Bronchial epithelial cell (primary cell): ENCODE measurements around the gene FAM131A. TPM values are rescaled to one million over a fixed set of nuclear protein-coding genes. Genes with fewer than 3 reads are reported as not detected.

Experiments
- DNase-seq: peaks from one replicate; pipeline ENCODE4 v3.0.0-alpha.2; 2010; ENCODE audit warnings: low read depth
- FAIRE-seq: peaks from 2 replicates; lab custom pipeline; 2011; peaks lifted over from hg19 to GRCh38; lab: Jason Lieb, UNC
- H3K27me3 ChIP-seq: 2 replicates; pipeline ENCODE4 v1.5.1; 2011; ENCODE audit warnings: low read length; ENCODE audit not compliant: control insufficient read depth, insufficient read depth
- H3K36me3 ChIP-seq: 2 replicates; pipeline ENCODE4 v1.5.1; 2011; ENCODE audit warnings: low read length; ENCODE audit not compliant: control insufficient read depth, insufficient read depth
- H3K4me3 ChIP-seq: 2 replicates; pipeline ENCODE4 v1.5.1; 2011; ENCODE audit warnings: mild to moderate bottlenecking, low read depth, low read length, control low read depth
- total RNA-seq: library from RNA; depleted of rRNA; stranded (reverse); fragments of >200 nt; gene quantifications from 2 replicates; pipeline ENCODE4 v1.2.1, GENCODE V29; 2014
- TF ChIP-seq, protein P1 (sequence below): IDR thresholded peaks from 2 replicates; pipeline ENCODE4 v1.5.1; 2011; ENCODE audit warnings: mild to moderate bottlenecking, moderate library complexity, low read length, control low read depth, inconsistent platforms; ENCODE audit not compliant: insufficient read depth, severe bottlenecking

The FAM131A gene
- total RNA-seq, 1 donor from 2014 or later: 18.2 TPM

DNA sequence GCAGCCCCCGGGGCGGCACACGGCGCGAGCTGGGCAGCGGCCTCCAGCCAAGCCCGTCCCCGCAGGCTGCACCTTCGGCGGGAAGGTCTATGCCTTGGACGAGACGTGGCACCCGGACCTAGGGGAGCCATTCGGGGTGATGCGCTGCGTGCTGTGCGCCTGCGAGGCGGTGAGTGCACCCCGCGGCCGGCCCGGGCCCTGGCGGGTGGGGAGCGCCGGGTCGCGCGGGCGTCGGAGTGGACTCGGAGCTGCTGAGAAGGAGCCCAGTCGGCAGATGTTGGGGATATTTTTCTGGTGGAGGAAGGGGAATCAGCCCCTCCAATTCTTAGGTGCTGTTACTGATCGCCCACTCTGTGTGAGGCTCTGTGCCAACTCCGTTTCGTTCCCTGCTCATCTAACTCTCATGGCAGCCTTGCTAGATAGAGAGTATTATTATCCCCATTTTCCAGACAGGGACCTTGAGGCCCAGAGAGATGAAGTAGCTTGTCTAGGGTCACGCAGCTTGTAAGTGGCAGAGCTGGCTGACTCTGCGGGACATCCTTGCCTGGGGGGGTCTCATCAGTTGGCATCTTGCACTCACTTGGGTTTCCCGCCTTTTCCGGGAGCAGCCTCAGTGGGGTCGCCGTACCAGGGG lies 43.3 kb downstream of the FAM131A start:
- no peaks in the 10 kb centered on the region for H3K36me3 ChIP-seq
- H3K27me3 ChIP-seq: peaks cover 42% of the 10 kb centered on the region
- H3K4me3 ChIP-seq: no peak overlapping the region
- DNase-seq: no peak
- no peak for FAIRE-seq
- TF ChIP-seq, protein P1, sequence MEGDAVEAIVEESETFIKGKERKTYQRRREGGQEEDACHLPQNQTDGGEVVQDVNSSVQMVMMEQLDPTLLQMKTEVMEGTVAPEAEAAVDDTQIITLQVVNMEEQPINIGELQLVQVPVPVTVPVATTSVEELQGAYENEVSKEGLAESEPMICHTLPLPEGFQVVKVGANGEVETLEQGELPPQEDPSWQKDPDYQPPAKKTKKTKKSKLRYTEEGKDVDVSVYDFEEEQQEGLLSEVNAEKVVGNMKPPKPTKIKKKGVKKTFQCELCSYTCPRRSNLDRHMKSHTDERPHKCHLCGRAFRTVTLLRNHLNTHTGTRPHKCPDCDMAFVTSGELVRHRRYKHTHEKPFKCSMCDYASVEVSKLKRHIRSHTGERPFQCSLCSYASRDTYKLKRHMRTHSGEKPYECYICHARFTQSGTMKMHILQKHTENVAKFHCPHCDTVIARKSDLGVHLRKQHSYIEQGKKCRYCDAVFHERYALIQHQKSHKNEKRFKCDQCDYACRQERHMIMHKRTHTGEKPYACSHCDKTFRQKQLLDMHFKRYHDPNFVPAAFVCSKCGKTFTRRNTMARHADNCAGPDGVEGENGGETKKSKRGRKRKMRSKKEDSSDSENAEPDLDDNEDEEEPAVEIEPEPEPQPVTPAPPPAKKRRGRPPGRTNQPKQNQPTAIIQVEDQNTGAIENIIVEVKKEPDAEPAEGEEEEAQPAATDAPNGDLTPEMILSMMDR: no peak

DNA sequence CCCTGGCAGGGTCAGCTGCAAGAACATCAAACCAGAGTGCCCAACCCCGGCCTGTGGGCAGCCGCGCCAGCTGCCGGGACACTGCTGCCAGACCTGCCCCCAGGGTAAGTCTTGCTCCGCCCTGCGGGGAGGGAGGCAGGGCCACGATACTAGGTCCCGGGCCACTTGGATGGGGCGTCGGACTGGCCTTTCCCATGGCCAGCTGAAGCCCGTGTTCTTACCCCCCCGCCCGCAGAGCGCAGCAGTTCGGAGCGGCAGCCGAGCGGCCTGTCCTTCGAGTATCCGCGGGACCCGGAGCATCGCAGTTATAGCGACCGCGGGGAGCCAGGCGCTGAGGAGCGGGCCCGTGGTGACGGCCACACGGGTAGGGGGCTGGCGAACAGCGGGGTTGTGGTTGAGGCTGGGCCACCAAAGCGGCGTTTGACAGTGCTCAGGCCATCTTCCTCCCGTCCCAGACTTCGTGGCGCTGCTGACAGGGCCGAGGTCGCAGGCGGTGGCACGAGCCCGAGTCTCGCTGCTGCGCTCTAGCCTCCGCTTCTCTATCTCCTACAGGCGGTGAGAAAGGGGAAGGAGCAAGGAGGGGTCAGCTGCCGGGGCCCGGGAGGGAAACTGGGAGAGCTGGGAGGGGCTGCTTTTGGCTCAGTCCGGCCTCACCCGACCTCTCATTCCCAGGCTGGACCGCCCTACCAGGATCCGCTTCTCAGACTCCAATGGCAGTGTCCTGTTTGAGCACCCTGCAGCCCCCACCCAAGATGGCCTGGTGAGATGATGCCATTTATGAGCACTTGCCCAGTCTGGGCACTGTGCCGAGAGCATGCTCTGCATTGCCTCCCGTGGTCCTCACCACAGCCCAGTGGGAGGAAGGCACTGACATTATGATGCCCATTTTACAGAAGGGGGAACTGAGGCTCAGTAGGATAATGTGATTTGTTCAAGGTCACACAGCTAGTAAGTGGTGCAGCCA lies 44.1 kb downstream of the FAM131A start:
- H3K4me3 ChIP-seq: no peak overlapping the region
- FAIRE-seq: no peak
- no peak for DNase-seq

DNA sequence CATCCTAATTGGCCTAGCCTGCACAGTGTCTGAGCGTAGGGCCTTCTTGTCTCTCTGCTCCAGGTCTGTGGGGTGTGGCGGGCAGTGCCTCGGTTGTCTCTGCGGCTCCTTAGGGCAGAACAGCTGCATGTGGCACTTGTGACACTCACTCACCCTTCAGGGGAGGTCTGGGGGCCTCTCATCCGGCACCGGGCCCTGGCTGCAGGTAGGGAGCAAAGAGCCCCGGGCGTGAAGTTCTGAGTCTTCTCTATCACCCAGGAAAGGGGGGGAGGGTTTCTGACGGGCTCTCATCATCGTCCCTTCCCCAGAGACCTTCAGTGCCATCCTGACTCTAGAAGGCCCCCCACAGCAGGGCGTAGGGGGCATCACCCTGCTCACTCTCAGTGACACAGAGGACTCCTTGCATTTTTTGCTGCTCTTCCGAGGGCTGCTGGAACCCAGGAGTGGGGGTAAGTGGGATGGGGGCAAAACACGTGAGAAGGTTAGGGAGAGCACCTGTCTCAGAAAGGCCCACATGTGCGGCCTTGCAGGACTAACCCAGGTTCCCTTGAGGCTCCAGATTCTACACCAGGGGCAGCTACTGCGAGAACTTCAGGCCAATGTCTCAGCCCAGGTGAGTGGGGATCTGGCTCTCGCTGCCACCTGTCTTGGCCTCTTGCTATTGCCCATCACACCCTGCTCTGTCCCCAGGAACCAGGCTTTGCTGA lies 45.1 kb downstream of the FAM131A start:
- H3K36me3 ChIP-seq: no peaks in the 10 kb centered on the region
- FAIRE-seq (no peak), DNase-seq (no peak)
- H3K27me3 ChIP-seq: peaks cover 37% of the 10 kb centered on the region
- no peak overlapping the region for H3K4me3 ChIP-seq
- TF ChIP-seq, protein P1: no peak

More for the DNA sequence above, 44.1 kb downstream of the FAM131A start:
- H3K36me3 ChIP-seq: no peaks in the 10 kb centered on the region
- peaks cover 37% of the 10 kb centered on the region for H3K27me3 ChIP-seq
- TF ChIP-seq, protein P1: no peak

DNA sequence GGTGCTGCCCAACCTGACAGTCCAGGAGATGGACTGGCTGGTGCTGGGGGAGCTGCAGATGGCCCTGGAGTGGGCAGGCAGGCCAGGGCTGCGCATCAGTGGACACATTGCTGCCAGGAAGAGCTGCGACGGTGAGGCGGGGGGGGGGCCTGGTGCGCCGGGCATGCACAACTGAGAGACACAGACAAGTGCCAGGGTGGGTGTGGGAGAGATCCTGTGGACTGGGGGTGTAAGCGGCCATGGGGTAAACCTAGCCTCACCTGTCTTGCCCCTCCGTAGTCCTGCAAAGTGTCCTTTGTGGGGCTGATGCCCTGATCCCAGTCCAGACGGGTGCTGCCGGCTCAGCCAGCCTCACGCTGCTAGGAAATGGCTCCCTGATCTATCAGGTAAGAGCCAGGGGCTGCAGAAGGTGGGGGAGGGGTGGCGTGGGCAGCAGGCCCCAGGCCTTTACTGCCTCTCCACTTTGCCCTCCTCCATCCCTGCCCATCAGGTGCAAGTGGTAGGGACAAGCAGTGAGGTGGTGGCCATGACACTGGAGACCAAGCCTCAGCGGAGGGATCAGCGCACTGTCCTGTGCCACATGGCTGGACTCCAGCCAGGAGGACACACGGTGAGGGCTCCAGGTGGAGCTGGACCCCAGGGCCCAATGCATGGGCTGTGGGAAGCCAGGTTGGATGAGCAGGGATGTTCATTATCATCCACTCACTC lies 45.8 kb downstream of the FAM131A start:
- DNase-seq: no peak
- no peak for FAIRE-seq
- TF ChIP-seq, protein P1: no peak
- Histone ChIP-seq H3K36me3 (no peaks in the 10 kb centered on the region), H3K27me3 (peaks cover 33% of the 10 kb centered on the region), H3K4me3 (no peak overlapping the region)

DNA sequence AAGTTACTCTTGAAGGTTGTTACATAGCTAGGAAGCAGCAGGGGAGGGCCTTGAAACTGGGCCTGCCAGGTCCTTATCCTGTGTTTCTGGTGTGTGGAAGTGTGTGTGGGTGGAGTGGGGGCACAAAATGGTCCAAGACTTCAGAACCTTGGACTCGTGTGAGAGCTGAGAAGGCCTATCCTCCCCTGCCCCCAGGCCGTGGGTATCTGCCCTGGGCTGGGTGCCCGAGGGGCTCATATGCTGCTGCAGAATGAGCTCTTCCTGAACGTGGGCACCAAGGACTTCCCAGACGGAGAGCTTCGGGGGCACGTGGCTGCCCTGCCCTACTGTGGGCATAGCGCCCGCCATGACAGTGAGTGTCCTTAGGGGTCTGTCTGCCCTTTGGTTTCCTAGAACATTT lies 46.9 kb downstream of the FAM131A start:
- DNase-seq (no peak), FAIRE-seq (no peak)
- Histone ChIP-seq H3K4me3 (no peak overlapping the region), H3K27me3 (peaks cover 24% of the 10 kb centered on the region), H3K36me3 (no peaks in the 10 kb centered on the region)
- TF ChIP-seq, protein P1: no peak
